K562 (cell line): ENCODE measurements around the gene GPRIN2. TPM values are rescaled to one million over a fixed set of nuclear protein-coding genes. Genes with fewer than 3 reads are reported as not detected.

Experiments
- ARHGAP35 ChIP-seq: fragments of 450-650 bp; IDR thresholded peaks from 2 replicates; pipeline ENCODE4 v1.6.1; 2018; ENCODE audit not compliant: partially characterized antibody
- CHD2 ChIP-seq: IDR thresholded peaks from 2 replicates; pipeline ENCODE4 v1.6.1; 2011; ENCODE audit warnings: low read depth, low read length
- E2F3 ChIP-seq: fragments of 250-450 bp; sonication (Bioruptor Pico); IDR thresholded peaks from 2 replicates; pipeline ENCODE4 v1.4.0; 2020; ENCODE audit warnings: mild to moderate bottlenecking
- ELF4 ChIP-seq: fragments of 450-650 bp; formaldehyde crosslinking; IDR thresholded peaks from 2 replicates; pipeline ENCODE4 v1.4.0; 2022; ENCODE audit warnings: missing genetic modification characterization
- HOXB6 ChIP-seq: fragments of 250-450 bp; sonication (Bioruptor Pico); IDR thresholded peaks from 2 replicates; pipeline ENCODE4 v1.5.1; 2022; ENCODE audit warnings: mild to moderate bottlenecking, borderline replicate concordance
- MECOM ChIP-seq: fragments of 250-450 bp; sonication (Bioruptor Pico); IDR thresholded peaks from 2 replicates; pipeline ENCODE4 v1.8.0; 2022; ENCODE audit warnings: inconsistent platforms
- MTA3 ChIP-seq: fragments of 450-650 bp; formaldehyde crosslinking; IDR thresholded peaks from 2 replicates; pipeline ENCODE4 v1.6.1; 2017; ENCODE audit warnings: mild to moderate bottlenecking, borderline replicate concordance
- RBFOX2 ChIP-seq: fragments of 200-400 bp; formaldehyde crosslinking; IDR thresholded peaks from 2 replicates; pipeline ENCODE4 v1.6.1; 2017; ENCODE audit warnings: low read depth, mild to moderate bottlenecking, low read length, moderate library complexity
- ZNF146 ChIP-seq: IDR thresholded peaks from one replicate; pipeline ENCODE4 v1.6.1; 2018; ENCODE audit warnings: missing compliant biosample characterization; ENCODE audit not compliant: unreplicated experiment
- ZNF282 ChIP-seq: sonication (generic); formaldehyde crosslinking; IDR thresholded peaks from 2 replicates; pipeline ENCODE4 v1.8.1; 2023; ENCODE audit warnings: missing genetic modification reagents
- ZNF324 ChIP-seq: fragments of 250-450 bp; sonication (Bioruptor Pico); IDR thresholded peaks from 2 replicates; pipeline ENCODE4 v1.4.0; 2020; ENCODE audit warnings: mild to moderate bottlenecking
- ZNF644 ChIP-seq: fragments of 200-800 bp; sonication (Bioruptor generic); IDR thresholded peaks from 2 replicates; pipeline ENCODE4 v1.6.1; 2016; ENCODE audit warnings: low read depth, missing genetic modification characterization, missing compliant biosample characterization
- polyA plus RNA-seq, 8 experiments: library from polyadenylated mRNA; depleted of rRNA in 4 of 8; stranded (reverse) in 5 of 8; unstranded in 3 of 8; fragments of >200 nt; fragmentation: Nextera tagmentation in 2 of 8; fragmentation: Illumina TruSeq in 1 of 8; extraction: Ambion mirVana in 2 of 8; extraction: Trizol in 1 of 8; gene quantifications; 2 replicates each; pipeline versions ENCODE4 v1.2.1 to v1.2.3, GENCODE V29; 2011 to 2014; ENCODE audit warnings: inconsistent platforms in 1 of 8, missing spikeins in 1 of 8
- total RNA-seq, 7 experiments: library from RNA; depleted of rRNA in 6 of 7; stranded (reverse); fragments of >200 nt in 6 of 7; fragmentation: Illumina TruSeq in 2 of 7; extraction: Trizol in 2 of 7; gene quantifications; 2 replicates each; pipeline versions ENCODE4 v1.2.1 to v1.2.3, GENCODE V29; 2011 to 2021; ENCODE audit warnings: low replicate concordance in 1 of 7
- TF ChIP-seq, protein P1 (sequence below): fragments of 150-350 bp; IDR thresholded peaks from 2 replicates; pipeline ENCODE4 v1.6.1; 2014; ENCODE audit warnings: low read depth, mild to moderate bottlenecking, low read length, borderline replicate concordance
- TF ChIP-seq, protein P2 (sequence below): sonication (generic); formaldehyde crosslinking; IDR thresholded peaks from 2 replicates; pipeline ENCODE4 v1.8.1; 2022; ENCODE audit warnings: missing genetic modification reagents
- TF ChIP-seq, protein P3 (sequence below): fragments of 450-650 bp; formaldehyde crosslinking; IDR thresholded peaks from 2 replicates; pipeline ENCODE4 v1.4.0; 2022; ENCODE audit warnings: missing genetic modification characterization
- TF ChIP-seq, protein P4 (sequence below): fragments of 450-650 bp; formaldehyde crosslinking; IDR thresholded peaks from 2 replicates; pipeline ENCODE4 v1.4.0; 2022; ENCODE audit warnings: mild to moderate bottlenecking, moderate library complexity
- TF ChIP-seq, protein P5 (sequence below): IDR thresholded peaks from 2 replicates; pipeline ENCODE4 v1.6.1; 2014; ENCODE audit warnings: antibody characterized with exemption
- TF ChIP-seq, protein P6 (sequence below), 2 experiments: fragments of 200-800 bp in 1 of 2; sonication (Bioruptor generic) in 1 of 2; sonication (generic) in 1 of 2; formaldehyde crosslinking in 1 of 2; IDR thresholded peaks in 1 of 2; conservative IDR thresholded peaks in 1 of 2; 2 replicates each; pipeline versions ENCODE4 v1.5.0 to v1.6.1; 2016 to 2020; ENCODE audit warnings: missing compliant biosample characterization in 1 of 2, missing genetic modification characterization in 1 of 2, missing genetic modification reagents in 1 of 2

GPRIN2 gene
- total and polyA plus RNA-seq, 9 of the 15 experiments (the other 6 are each of a cell fraction or from before 2014, with no cell fraction given): not detected

DNA sequence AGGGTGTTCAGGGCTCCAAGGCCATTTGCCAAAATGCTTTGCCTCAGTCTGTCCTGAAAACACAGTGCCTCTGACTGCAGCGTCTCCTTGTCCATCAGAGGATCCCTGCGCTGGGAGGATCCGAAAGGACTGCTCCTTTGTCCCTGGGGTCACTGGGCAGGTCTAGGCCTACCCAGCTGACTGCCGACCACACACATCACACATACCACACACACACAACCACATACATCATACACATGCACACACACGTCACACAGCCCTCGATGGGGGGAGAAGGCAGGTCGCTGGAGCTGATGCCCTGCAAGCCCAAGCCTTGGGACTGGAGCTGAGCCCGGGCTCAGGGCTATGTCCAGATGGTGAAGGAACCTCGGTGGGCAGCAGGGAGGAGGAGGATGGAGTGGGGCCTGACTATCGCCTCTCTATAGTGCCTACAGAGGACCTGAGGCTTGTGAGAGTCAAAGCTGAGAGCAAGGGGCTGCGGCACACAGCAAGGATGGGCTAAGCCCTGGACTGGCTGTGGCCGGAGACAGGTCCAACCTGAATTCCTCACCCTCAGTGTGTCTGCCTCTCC lies 29.1 kb downstream of the GPRIN2 start (continued):
- TF ChIP-seq, protein P1, sequence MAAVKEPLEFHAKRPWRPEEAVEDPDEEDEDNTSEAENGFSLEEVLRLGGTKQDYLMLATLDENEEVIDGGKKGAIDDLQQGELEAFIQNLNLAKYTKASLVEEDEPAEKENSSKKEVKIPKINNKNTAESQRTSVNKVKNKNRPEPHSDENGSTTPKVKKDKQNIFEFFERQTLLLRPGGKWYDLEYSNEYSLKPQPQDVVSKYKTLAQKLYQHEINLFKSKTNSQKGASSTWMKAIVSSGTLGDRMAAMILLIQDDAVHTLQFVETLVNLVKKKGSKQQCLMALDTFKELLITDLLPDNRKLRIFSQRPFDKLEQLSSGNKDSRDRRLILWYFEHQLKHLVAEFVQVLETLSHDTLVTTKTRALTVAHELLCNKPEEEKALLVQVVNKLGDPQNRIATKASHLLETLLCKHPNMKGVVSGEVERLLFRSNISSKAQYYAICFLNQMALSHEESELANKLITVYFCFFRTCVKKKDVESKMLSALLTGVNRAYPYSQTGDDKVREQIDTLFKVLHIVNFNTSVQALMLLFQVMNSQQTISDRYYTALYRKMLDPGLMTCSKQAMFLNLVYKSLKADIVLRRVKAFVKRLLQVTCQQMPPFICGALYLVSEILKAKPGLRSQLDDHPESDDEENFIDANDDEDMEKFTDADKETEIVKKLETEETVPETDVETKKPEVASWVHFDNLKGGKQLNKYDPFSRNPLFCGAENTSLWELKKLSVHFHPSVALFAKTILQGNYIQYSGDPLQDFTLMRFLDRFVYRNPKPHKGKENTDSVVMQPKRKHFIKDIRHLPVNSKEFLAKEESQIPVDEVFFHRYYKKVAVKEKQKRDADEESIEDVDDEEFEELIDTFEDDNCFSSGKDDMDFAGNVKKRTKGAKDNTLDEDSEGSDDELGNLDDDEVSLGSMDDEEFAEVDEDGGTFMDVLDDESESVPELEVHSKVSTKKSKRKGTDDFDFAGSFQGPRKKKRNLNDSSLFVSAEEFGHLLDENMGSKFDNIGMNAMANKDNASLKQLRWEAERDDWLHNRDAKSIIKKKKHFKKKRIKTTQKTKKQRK: no peak
- TF ChIP-seq ELF4 (peak; percentile 47; the same call in 1 of the 2 replicates), ZNF282 (CRISPR knock-in tag) (no peak), ZNF146 (CRISPR knock-in tag) (no peak), MTA3 (no peak), E2F3 (CRISPR knock-in tag) (0 out of 2 replicates have a peak, but pooled peaks have one; percentile 24), HOXB6 (CRISPR knock-in tag) (no peak), RBFOX2 (no peak), MECOM (CRISPR knock-in tag) (no peak), CHD2 (no peak), ZNF324 (CRISPR knock-in tag) (no peak), ARHGAP35 (no peak), ZNF644 (tag) (no peak)
- TF ChIP-seq, protein P2, sequence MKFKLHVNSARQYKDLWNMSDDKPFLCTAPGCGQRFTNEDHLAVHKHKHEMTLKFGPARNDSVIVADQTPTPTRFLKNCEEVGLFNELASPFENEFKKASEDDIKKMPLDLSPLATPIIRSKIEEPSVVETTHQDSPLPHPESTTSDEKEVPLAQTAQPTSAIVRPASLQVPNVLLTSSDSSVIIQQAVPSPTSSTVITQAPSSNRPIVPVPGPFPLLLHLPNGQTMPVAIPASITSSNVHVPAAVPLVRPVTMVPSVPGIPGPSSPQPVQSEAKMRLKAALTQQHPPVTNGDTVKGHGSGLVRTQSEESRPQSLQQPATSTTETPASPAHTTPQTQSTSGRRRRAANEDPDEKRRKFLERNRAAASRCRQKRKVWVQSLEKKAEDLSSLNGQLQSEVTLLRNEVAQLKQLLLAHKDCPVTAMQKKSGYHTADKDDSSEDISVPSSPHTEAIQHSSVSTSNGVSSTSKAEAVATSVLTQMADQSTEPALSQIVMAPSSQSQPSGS (CRISPR knock-in tag): no peak
- TF ChIP-seq, protein P3, sequence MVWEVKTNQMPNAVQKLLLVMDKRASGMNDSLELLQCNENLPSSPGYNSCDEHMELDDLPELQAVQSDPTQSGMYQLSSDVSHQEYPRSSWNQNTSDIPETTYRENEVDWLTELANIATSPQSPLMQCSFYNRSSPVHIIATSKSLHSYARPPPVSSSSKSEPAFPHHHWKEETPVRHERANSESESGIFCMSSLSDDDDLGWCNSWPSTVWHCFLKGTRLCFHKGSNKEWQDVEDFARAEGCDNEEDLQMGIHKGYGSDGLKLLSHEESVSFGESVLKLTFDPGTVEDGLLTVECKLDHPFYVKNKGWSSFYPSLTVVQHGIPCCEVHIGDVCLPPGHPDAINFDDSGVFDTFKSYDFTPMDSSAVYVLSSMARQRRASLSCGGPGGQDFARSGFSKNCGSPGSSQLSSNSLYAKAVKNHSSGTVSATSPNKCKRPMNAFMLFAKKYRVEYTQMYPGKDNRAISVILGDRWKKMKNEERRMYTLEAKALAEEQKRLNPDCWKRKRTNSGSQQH (CRISPR knock-in tag): 0 out of 2 replicates have a peak, but pooled peaks have one; percentile 30
- TF ChIP-seq, protein P4, sequence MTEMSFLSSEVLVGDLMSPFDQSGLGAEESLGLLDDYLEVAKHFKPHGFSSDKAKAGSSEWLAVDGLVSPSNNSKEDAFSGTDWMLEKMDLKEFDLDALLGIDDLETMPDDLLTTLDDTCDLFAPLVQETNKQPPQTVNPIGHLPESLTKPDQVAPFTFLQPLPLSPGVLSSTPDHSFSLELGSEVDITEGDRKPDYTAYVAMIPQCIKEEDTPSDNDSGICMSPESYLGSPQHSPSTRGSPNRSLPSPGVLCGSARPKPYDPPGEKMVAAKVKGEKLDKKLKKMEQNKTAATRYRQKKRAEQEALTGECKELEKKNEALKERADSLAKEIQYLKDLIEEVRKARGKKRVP (CRISPR knock-in tag): no peak
- TF ChIP-seq, protein P5, sequence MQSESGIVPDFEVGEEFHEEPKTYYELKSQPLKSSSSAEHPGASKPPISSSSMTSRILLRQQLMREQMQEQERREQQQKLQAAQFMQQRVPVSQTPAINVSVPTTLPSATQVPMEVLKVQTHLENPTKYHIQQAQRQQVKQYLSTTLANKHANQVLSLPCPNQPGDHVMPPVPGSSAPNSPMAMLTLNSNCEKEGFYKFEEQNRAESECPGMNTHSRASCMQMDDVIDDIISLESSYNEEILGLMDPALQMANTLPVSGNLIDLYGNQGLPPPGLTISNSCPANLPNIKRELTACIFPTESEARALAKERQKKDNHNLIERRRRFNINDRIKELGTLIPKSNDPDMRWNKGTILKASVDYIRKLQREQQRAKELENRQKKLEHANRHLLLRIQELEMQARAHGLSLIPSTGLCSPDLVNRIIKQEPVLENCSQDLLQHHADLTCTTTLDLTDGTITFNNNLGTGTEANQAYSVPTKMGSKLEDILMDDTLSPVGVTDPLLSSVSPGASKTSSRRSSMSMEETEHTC: no peak
- TF ChIP-seq, protein P6, sequence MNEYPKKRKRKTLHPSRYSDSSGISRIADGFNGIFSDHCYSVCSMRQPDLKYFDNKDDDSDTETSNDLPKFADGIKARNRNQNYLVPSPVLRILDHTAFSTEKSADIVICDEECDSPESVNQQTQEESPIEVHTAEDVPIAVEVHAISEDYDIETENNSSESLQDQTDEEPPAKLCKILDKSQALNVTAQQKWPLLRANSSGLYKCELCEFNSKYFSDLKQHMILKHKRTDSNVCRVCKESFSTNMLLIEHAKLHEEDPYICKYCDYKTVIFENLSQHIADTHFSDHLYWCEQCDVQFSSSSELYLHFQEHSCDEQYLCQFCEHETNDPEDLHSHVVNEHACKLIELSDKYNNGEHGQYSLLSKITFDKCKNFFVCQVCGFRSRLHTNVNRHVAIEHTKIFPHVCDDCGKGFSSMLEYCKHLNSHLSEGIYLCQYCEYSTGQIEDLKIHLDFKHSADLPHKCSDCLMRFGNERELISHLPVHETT (CRISPR knock-in tag; conservative IDR thresholded peaks at IDR 0.05 in 1 of 2, IDR thresholded peaks at IDR 0.05 in 1 of 2): no peak
